ENCODE data around the gene ZNHIT2.

The ZNHIT2 gene

DNA sequence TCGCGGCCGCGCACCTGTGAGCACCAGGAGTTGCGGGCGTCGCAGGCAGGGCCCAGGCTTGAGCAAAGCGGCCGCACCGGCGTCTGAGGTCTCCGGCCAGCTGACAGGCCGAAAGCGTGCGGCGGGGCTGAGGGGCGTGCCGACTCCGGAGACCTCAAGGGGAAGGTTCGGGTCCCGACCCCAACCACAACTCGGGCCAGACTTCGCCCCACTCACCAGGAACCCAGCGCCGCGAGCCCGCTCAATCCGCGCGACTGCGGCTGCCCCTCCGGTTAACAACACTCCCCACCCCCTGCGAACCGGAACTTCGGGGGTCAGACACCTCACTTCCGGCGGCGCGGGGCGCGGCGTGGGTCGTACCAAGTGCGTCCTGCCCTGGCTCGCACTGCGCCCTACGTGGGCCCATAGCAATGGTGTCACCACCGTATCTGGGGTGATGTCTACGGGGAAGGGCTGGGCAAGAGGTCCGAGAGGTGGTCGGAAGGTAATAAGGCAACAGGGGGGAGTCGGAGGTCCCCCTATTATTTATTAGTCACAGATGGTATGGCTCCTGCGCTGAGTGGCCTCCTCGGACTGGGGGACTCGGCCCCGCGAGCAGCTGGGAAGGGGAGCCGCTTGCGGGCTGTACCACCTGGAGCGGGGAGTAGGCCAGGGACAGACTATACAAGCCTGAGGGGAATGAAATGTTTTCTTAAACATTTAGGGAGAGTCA lies 16.9 kb upstream of the ZNHIT2 start, which contains the start of gene SYVN1:
Gene SYVN1 (minus strand): TSS at position 280 of the 712 bp plus-strand sequence. CDS start 918 bp downstream, outside the sequence.
- DNase-seq: peak; percentile 92

DNA sequence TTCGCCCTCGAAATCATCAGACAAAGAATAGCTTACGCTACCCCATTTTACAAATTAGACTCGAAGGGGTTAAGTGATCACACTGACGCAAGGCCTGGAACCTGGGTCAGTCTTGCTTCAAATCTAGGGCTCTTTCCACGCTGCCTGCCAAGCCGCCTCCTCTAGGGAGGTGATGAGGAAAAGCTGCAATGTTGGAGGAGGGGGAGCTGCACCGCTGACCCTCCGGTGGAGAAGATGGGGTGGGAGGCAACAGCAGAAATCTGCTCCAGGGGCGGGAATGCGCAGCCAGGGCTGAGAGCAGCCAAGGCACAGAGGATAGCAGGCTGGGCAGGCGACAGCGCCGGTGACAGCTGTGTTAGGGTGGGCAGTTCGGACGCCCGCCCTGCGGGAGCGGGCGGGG lies 16.2 kb upstream of the ZNHIT2 start:
- DNase-seq: no peak

GRCh38 chr11:65132988-65133700 lies 15.6 kb upstream of the ZNHIT2 start:
- DNase-seq: no peak

DNA sequence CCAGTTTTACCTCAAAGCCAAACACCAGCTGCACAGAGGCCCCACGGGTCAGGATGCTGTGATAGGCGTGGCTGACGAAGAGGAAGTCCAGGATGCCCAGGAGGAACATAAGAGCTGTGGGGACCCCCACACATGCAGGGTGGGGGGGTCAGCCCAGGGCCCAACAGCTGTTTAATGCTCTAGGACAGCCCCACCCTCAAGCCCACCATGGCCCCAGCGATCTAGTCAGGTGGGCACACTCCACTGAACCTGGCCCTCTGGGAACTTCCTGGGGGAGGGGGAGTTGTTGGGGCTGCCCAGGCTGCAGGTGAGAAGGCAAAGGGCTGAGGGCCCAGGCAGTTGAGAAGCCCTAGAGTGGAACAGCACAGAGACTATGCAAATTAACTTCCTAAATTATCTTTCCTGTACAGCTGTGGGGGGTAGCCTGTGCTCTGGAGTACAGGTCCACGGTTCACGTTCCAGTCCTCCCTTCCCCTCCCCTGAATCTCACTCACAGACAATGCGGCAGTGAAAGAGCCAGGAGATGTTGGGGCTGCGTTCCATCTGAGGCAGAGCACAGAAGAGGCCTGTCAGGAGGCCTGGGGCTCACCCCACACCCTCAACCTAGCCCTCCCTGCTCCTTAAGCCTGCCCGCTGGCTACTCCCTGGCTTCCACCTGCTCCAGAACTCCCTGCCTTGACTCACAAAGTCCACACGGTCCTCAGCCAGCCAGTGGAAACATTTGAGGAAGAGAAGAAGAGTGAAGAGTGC lies 14.9 kb upstream of the ZNHIT2 start:
- DNase-seq: no peak

GRCh38 chr11:65131895-65132237 lies 14.4 kb upstream of the ZNHIT2 start:
- DNase-seq: no peak

DNA sequence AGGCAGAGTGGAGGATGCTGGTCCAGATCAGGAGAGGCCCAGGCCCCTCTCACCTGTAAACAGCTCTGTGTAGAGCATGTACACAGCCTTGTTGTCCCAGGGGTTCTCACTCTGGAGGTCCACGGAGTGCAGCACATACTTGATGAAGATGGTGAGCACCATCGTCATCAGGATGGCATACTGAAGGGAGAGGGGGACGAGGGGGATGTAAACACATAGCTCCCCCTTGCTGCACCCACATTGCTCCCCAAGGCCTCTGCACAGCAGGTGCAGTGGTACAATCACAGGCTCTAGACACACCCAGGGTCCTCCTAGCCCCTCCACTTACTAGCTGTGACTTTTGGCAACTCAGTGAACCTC lies 13.9 kb upstream of the ZNHIT2 start:
- DNase-seq: no peak

DNA sequence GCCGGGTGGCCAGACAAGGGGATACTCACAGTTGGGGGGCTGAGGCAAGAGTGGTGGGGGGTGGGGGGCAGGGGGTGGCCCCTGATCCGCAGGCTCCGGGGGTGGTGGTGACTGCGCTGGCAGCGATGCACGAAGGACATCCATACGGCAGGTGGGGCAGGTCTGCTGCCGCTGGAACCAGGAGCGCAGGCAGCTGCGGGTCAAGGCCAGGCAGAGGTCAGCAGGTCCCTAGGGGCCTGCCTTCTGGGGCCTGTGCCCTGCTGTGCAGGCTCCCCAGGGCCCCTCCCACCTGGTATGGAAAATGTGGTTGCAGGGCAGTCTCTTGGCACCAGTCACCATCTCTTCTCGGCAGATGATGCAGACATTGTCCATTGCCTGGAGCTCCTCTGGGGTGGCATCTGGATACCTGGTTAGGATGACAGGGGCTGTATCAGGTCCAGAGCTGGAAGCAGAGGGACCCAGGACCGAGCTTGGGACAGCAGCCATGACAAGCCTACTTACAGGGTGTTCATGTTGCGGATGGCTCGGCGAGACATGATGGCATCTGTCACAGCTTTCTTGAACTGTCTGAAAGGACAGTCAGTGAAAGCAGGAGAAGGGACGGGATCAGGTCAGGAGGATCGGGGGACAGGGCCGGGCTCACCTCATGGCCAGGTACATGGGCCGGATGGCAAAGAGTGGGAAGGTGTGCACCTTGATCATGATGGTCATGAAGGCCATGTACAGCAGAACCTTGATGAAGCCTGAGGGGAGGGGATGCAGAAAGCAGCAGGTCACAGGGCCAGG lies 13.3 kb upstream of the ZNHIT2 start:
- no peak for DNase-seq

DNA sequence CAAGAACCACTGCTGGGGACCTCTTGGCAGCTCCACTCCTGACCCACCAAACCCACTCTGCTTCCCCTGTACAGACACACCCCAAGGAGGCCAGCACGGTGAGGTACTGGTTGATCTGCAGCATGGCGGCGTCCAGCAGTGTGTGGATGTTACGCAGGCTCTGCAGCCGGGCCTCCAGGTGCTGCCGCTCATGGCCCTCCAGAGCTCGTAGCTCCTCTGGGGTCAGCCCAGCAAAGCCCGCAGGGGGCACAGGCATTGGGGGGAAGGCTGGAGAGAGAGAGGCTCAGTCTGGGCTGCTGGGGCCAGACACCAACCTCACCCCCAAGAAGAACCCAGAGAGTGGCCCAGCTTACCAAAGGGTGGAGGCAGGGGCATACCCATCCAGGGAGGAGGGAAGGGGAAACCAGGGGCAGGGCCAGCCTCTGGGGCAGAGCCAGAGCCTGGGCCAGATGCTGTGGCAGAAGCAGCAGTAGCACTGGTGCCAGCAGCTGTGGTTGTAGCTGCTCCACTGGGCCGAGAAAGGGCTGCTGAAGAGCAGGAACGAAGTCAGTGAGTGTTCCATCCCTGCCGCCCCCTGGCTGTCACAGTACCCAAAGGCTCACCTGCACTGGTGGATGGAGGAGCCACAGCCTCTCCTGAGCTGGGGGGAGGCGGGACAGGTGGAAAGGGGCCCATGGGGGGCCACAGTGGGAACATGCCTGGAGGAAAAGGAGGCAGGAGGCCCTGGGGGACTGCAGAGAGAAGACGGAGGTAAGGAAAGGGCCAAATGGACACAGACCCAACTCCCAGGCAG lies 12.3 kb upstream of the ZNHIT2 start:
- no peak for DNase-seq

DNA sequence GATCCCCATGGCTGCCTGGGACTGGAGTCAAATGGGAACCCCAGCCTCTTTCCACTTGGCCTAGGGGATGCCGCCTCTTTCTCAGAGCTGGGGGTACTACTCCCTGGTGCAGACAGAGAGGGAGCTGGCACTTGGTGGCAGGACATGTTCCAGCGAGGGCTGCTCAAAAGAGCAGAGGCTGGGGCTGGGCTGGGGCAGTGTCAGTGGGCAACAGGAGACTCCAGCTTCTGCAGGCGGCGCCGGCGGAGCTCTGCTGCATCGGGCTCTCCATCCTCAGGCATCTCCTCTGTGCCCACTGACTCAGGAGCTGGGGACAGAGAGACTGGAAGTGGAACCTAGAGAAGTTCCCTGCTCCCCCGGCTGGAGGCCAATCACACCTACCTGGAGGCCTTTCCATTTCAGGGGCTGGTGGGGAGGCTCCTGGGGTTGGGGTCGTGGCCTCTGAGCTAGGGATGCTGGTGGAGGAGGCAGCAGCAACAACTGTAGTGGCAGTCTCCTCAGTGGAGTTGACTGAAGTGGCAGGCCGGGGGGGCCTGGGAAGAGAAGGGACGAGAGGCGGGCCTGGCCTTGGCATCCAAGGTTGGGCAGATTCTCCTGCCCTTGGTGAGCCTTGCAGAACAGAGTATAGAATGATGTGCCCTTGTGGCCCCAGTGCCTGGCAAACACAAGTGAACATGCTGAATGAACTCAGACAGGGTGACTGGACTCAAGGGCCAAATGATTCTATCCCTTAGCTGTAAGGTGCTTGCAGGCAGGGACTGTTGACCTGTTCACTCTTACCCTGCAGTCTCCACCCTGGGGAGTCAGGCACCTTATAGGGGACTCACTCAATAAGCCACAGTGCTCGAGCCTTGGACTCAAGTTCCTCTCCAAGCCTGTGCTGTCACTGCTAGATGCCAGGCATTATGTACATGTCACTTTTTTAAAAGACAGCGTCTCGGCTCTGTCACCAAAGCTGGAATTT lies 11.0 kb upstream of the ZNHIT2 start:
- DNase-seq: no peak

GRCh38 chr11:65127473-65128181 lies 10.1 kb upstream of the ZNHIT2 start:
- DNase-seq: no peak

DNA sequence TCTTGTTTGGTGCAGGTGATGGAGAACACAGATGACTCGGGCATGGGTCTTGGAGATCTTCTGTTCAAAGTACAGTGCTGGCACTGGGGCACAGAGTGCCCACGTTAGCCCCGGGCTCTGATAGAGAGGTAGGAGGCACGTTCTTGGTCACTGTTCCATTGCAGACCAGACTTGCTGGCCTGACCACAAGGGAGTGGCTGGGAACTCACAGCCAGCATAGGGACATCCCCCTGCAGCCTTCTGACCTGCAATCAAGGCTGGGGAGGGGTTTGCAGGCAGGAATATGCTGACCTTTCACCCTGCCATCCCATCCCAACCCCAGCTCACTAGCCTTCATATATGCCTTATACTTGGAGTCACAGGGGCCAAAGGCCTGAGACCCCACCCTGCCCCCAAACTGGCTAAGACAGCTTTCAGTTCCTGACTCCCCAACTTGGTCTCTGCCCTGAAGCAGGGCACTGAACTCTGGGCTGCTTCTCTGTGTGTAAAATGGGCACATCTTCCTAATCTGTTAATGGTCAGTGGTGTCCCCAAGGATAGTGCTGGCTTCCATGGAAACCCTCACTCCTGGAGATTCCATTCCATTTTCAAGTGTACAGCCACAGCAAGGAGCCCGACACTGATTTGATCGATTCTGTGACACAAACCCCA lies 9.2 kb upstream of the ZNHIT2 start:
- DNase-seq: no peak

DNA sequence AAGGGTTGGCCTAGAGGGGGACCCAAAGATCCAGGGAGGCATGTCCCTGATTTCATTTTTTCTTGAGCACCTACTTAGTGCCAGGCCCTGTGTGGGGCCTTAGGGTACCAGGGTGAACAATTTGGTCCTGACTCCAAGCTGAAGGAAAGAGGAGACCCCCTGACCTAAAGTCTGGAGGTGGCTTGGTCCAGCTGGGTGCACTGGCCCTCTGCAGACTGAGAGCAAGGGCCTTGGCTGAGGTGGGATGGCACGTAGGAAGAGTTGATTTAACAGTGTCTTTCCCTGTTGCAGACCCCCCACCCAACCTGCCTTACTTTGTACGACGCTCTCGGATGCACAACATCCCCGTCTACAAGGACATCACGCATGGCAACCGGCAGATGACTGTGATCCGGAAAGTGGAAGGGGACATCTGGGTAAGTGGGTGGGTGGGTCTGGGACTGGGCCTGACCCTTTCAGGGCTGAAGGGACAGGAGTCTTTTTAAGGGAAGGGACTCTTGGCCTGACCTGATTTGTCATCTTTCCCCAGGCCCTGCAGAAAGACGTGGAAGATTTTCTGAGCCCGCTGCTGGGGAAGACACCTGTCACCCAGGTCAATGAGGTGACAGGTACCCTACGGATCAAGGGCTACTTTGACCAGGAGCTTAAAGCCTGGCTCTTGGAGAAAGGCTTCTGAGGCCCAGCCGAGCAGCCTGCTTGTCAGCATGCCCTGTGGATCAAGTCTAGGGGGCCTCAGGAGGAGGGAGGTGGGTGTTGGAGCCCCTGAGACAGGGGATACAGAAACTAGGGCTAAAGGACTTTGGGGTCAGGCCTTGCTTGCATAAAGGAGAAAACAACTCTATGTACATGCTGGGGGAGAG lies 7.9 kb upstream of the ZNHIT2 start:
- no peak for DNase-seq

DNA sequence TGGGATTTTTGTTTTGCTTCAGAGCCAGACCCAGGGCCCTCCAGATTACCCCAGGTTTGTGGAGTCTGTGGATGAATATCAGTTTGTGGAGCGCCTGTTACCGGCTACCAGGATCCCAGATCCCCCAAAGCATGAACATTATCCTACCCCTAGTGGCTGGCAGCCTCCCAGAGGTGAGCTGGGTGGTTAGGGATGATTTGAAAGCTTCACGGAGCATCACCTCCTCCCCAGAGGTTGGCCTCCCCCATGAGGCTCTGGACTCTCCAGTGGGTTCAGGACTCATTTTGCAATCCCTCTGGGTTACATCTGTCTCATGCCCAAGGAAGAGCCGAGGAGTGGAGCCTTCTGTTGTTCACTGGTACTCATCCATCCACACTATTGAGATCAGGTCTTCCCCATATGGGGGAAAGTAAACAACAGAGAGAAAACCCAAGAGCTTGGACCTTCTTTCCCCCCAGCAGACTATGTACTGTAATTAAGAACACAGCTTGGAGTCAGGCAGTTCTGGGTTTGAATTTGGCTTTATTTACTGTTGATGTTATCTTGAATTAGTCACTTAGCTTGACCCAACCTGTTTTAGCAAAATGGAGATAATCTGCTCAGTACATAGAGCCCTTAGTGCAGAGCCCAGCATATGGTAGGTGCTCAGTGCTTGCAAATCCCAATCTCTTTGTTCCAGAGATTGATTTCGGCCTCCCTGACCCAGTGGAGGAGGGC lies 7.1 kb upstream of the ZNHIT2 start:
- DNase-seq: no peak

DNA sequence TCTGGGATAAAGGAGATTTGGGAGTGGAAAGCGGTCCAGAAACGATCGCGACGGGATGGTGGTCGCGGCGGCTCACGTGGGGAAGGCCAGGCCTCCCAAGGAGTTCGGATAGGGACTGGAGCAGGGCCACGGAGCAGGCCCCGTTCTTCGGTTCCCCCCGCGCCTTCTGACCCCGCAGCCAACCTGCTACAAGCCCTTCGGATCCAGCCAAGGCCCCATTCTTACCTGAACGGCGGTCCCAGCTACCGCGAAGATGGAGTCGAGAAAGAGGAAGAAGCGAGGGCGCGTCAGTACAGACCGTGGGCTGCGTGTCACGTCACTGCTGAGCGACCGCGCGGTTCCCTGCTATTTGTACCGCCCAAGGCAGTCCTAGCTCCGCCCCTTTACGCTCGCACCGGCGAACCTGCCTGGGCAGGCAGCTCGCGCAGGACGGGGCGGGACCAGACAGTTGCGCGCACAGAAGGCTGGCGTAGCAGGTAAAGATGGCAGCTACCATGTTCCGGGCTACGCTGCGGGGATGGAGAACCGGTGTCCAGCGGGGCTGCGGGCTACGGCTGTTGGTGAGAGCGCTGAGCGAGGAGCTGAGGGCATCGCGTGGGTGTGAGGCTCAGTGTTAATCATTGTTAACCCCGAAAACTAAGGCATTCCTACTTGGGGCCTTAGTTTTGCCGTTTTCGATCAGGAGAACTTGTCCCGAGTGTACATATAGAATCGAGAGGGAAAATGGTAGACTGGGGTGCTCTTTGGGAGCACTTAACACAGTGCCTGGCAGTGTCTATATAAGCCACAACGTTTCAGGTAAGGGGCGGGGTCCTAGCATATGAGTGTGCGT lies 4.6 kb upstream of the ZNHIT2 start, which contains the start of the genes FAU and MRPL49:
Gene FAU (minus strand): TSS at position 270 of the 832 bp plus-strand sequence. CDS start 321 bp downstream, outside the sequence.
Gene MRPL49 (plus strand): TSS at position 457 of the 832 bp plus-strand sequence. CDS start 26 bp downstream, at position 483.
- peak; percentile 97 for DNase-seq

DNA sequence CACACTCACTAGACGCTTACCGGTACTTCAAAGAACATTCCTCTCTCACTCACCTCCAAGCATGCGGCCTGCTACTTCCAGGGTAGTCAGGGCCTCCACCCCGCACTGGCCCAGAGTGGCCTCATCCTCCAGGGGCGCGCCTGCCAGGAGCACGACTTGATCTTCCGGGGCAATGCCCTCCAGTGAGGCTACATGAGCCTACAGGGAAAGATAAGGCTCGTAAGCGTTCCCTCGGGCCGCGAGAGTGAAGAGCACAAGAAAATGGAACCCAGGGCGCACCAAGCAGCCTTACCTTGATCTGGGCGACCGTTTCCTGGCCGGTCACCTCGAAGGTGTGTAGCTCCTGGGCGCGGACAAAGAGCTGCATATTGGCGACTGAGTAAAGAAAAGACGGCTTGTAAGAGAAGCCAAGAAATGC lies 4.0 kb upstream of the ZNHIT2 start:
- no peak for DNase-seq

DNA sequence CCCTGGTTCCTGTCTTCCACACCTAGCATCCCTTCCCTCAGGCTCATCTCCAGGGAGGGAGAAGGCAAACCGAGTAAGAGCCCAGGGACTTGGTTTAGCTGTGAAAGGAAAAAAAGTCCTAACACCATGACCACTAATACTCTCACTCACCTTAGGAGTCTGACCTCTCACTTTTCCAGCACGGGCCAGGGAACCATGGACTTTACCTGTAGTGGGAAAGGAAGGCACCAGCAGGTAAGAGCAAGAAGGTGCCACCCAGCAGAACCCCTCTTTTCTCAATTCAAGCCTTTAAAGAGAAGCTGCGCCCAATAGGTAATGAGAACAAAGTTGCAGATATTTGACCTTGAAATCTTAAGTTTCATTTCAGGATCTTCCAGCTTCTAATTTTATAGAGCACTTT lies 3.3 kb upstream of the ZNHIT2 start:
- no peak for DNase-seq

DNA sequence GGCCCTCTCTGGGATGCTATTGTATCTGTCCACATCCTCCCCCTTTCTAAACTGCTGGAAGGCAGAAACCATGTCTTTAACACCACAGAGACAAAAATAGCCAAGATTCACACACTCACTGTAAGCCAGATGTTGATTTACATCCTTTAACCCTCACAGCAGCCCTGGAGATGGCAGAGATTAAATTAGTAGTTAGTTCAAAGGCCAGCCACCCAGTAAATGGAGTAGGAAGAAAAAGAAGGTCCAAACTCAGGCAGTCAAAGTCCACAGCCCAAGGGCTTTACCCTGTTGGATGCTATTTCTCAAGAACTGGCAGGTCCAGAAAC lies 2.1 kb upstream of the ZNHIT2 start:
- no peak for DNase-seq

Measured in activated CD4-positive, CD25-positive, alpha-beta regulatory T cell treated with anti-CD3 and anti-CD28 coated beads, Interleukin-2, amount 50 U/mL, for 72 hours (primary cell).